Stimulated activated CD4-positive, alpha-beta T cell treated with anti-CD3 and anti-CD28 coated beads, Interleukin-4, amount 100 ng/mL, for 1 hour (primary cell): Measurements from ENCODE around the gene NCF2.

Experiments used
- DNase-seq: peaks from one replicate; pipeline ENCODE4 v3.0.0-alpha.2; 2020

NCF2 gene

GRCh38 chr1:183548116-183548515 lies 42.1 kb downstream of the NCF2 start:
- DNase-seq = no peak

GRCh38 chr1:183546427-183546826 lies 43.8 kb downstream of the NCF2 start:
- DNase-seq = no peak

- DNase-seq = no peak
Measured at GRCh38 chr1:183544598-183545297, 45.5 kb downstream of the NCF2 start.

GRCh38 chr1:183543619-183544204 lies 46.5 kb downstream of the NCF2 start:
- DNase-seq = no peak

- no peak for DNase-seq
Measured at GRCh38 chr1:183537405-183537804, 52.9 kb downstream of the NCF2 start.

GRCh38 chr1:183533617-183534174 lies 56.6 kb downstream of the NCF2 start:
- no peak for DNase-seq

GRCh38 chr1:183528577-183528976 lies 61.7 kb downstream of the NCF2 start:
- DNase-seq = no peak

- DNase-seq = no peak
Measured at GRCh38 chr1:183522104-183522503, 68.2 kb downstream of the NCF2 start.

- DNase-seq = no peak
Measured at GRCh38 chr1:183520379-183520778, 69.9 kb downstream of the NCF2 start.

GRCh38 chr1:183517401-183517800 lies 72.9 kb downstream of the NCF2 start:
- no peak for DNase-seq

GRCh38 chr1:183516725-183517124 lies 73.5 kb downstream of the NCF2 start:
- no peak for DNase-seq

GRCh38 chr1:183515002-183515689 lies 75.1 kb downstream of the NCF2 start:
- no peak for DNase-seq

GRCh38 chr1:183514235-183514634 lies 76.0 kb downstream of the NCF2 start:
- no peak for DNase-seq

GRCh38 chr1:183512450-183512849 lies 77.8 kb downstream of the NCF2 start:
- no peak for DNase-seq

GRCh38 chr1:183508694-183509093 lies 81.6 kb downstream of the NCF2 start:
- no peak for DNase-seq

- DNase-seq = no peak
Measured at GRCh38 chr1:183506561-183506960, 83.7 kb downstream of the NCF2 start.
